ENCODE results near the gene CEP68. TPM values are rescaled to one million over a fixed set of nuclear protein-coding genes. Genes with fewer than 3 reads are reported as not detected.

Gene CEP68
- total and polyA plus RNA-seq, 8 donors = 4.4 to 13.2 (median 10.1) TPM

DNA sequence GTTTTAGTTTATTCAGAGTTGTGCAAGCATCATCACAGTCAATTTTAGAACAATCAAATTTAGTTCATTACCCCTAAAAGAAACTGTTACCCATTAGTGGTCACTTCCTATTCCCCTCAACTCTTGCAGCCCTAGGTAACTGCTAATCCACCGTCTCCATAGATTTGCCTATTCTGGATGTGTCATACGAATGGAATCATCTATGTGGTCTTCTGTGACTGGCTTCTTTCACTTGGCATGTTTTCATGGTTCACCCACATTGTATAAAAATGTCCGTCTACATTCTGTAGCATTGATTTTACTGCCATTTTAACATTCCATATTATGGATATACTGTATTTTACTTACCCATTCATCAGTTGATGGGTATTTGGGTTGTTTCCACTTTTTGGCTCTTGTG, 5.3 kb upstream of the CEP68 start:
- WGBS, 2 donors = 95 to 96% methylated on average over 3 of the region's 3 CpGs
- no peaks in the 10 kb centered on the region for H3K36me3 ChIP-seq
- intact Hi-C loops (cut with DNase I) = no loop called here
- H3K4me1 ChIP-seq = peaks cover 0 to 5% (median 0%) of the 10 kb centered on the region in 3 donors
- no peak overlapping the region for H3K4me3 ChIP-seq
- no peak for DNase-seq
- FAIRE-seq = no peak
- H3K27me3 ChIP-seq = no peaks in the 10 kb centered on the region
- TF ChIP-seq, protein P1, sequence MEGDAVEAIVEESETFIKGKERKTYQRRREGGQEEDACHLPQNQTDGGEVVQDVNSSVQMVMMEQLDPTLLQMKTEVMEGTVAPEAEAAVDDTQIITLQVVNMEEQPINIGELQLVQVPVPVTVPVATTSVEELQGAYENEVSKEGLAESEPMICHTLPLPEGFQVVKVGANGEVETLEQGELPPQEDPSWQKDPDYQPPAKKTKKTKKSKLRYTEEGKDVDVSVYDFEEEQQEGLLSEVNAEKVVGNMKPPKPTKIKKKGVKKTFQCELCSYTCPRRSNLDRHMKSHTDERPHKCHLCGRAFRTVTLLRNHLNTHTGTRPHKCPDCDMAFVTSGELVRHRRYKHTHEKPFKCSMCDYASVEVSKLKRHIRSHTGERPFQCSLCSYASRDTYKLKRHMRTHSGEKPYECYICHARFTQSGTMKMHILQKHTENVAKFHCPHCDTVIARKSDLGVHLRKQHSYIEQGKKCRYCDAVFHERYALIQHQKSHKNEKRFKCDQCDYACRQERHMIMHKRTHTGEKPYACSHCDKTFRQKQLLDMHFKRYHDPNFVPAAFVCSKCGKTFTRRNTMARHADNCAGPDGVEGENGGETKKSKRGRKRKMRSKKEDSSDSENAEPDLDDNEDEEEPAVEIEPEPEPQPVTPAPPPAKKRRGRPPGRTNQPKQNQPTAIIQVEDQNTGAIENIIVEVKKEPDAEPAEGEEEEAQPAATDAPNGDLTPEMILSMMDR (IDR thresholded peaks at IDR 0.05) = no peak
- no peak for ATAC-seq
- H3K9me3 ChIP-seq = no peaks in the 10 kb centered on the region
- no peak overlapping the region for H3K27ac ChIP-seq

DNA sequence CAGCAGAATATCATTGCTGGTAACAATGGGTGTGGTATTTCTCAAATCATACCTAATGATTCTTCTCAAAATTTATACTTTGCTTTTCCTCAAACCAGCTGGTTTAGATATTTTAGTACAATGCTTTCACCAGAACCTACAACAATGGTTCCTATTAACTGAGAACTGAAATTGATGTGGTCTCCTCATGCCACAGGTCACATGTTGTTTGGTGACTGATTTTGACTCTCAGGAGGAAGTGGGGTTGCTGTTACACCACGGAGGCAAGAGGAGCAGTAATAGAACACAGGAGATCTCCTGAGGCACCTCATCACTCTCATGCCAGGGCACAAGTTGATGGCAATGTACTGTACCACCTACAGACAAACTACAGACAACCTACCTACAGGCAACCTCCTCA, 3.0 kb upstream of the CEP68 start:
- DNase-seq = no peak
- 16 to 26% methylated on average over 1 of the region's 1 CpG for WGBS, 2 donors
- no peak for FAIRE-seq
- Histone ChIP-seq H3K9me3 (no peaks in the 10 kb centered on the region), H3K4me1 (peaks cover 7 to 11% (median 11%) of the 10 kb centered on the region in 3 donors), H3K36me3 (no peaks in the 10 kb centered on the region), H3K27me3 (no peaks in the 10 kb centered on the region), H3K27ac (no peak overlapping the region), H3K4me3 (no peak overlapping the region)
- no peak for ATAC-seq
- intact Hi-C loops (cut with DNase I) = no loop called here
- TF ChIP-seq, protein P1 (IDR thresholded peaks at IDR 0.05) = no peak

DNA sequence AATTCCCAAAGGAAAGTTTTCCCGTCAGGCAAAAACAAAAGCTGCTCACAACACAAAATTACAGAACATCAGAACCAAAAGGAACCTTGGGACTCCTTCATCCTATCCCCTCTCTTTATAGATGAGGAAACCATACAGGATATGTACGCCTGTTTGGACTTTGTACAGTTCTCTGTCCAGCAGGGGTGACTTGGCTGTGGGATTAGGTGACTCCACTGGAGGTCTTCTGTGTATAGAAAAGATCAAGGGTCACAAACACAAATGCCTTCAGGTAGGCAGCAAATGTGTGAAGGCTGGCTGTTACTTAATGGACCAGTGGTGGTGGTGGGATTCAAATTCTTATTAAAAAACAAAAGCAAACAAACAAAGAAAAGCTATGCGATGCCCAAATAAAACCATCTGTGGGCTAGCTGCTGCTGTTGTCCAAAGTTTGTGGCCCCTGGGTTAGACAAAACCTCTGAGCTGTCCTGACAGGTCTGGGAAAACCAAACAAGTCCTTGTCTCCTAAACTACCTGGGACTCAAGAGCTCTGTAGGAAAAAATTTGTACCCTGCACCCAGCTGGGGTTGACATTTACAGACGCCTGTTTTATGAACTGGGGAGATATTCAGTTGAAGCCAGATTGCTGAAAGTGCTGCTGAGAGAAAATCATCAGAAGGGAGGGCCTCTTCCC, 1.3 kb upstream of the CEP68 start:
- ATAC-seq = no peak

DNA sequence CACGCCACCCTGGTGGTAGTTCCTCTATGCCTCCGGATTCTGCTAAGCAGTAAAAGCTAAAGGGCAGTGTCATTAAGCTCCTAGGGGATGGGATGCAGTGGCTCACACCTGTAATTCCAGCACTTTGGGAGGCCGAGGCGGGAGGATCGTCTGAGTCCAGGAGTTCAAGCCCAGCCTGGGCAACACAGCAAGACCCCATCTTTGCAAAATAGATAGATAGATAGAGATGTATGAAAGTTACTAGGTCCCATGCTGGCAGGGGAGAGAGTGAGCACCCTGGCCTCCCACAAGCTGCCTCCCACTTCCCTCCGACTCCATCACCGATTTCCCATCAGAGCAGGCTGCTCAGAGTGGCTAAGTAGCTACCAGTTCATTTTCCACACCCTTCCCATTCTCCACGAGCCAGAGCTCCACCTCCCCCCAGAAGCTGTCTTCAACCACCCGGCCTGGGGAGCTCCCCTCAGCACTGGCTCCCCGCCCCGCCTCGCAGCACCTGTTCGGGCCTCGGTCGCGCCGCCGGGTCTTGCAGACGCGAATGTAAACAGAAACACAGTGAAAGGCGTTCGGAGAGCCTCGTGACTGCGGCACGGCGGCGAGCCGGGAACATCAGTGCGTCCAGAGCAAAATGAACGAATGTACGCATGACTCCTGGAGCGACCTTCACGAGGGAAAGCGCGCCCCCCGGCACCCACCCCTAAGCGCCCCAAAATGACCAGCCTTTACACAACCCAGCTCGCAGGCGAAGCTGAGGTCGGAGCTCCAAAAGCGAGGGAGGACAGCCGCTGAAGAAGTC, 598 bp upstream of the CEP68 start:
- DNase-seq (peak in 4 of 6 donors; percentile 71 to 87 (median 77)), ATAC-seq (peak; percentile 37 to 56 (median 54)), FAIRE-seq (no peak)
- WGBS, 2 donors = 9% methylated on average over 42 of the region's 42 CpGs
- intact Hi-C loops (cut with DNase I) = no loop called here
- Histone ChIP-seq H3K36me3 (no peaks in the 10 kb centered on the region), H3K27ac (peak overlapping the region; percentile 60 to 93 (median 80)), H3K27me3 (no peaks in the 10 kb centered on the region), H3K4me1 (peaks cover 25 to 34% (median 27%) of the 10 kb centered on the region in 3 donors), H3K9me3 (no peaks in the 10 kb centered on the region), H3K4me3 (peak overlapping the region; percentile 62 to 95 (median 92))
- TF ChIP-seq, protein P1 (IDR thresholded peaks at IDR 0.05) = no peak

More for the DNA sequence above, 1.3 kb upstream of the CEP68 start:
- no peaks in the 10 kb centered on the region for H3K27me3 ChIP-seq
- peaks cover 18 to 28% (median 22%) of the 10 kb centered on the region in 3 donors for H3K4me1 ChIP-seq
- no peaks in the 10 kb centered on the region for H3K9me3 ChIP-seq
- H3K36me3 ChIP-seq = no peaks in the 10 kb centered on the region
- 68 to 73% methylated on average over 4 of the region's 4 CpGs for WGBS, 2 donors
- no peak overlapping the region for H3K27ac ChIP-seq
- FAIRE-seq (no peak), DNase-seq (no peak)
- TF ChIP-seq, protein P1 (IDR thresholded peaks at IDR 0.05) = no peak
- intact Hi-C loops (cut with DNase I) = no loop called here
- peak overlapping the region in 1 of 4 donors; percentile 90 for H3K4me3 ChIP-seq

DNA sequence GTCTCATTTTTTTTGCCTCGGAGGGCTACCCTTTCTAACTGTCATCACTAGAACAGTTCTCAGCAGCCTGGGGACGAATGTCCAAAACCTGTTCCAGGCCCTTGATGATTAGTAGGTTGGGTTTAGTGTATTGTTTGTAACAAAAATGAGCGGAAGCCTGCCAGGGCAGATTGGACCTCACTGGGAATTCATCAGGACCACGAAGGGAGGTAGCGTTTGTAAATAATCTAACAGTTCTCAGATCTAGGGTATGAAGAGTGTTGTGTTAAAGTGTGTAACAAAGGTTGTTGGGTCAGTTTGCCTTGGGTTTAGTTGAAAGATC, 799 bp downstream of the CEP68 start:
- Histone ChIP-seq H3K9me3 (no peaks in the 10 kb centered on the region), H3K36me3 (no peaks in the 10 kb centered on the region), H3K4me1 (peaks cover 37 to 46% (median 40%) of the 10 kb centered on the region in 3 donors), H3K4me3 (peak overlapping the region; percentile 62 to 95 (median 92)), H3K27ac (peak overlapping the region; percentile 53 to 93 (median 80)), H3K27me3 (no peaks in the 10 kb centered on the region)
- intact Hi-C loops (cut with DNase I) = no loop called here
- TF ChIP-seq, protein P1 (IDR thresholded peaks at IDR 0.05) = no peak
- 1 to 3% methylated on average over 5 of the region's 5 CpGs for WGBS, 2 donors
- ATAC-seq = no peak
- FAIRE-seq = no peak
- no peak for DNase-seq
